Measurements from ENCODE around the gene PLA2G5.

DNA sequence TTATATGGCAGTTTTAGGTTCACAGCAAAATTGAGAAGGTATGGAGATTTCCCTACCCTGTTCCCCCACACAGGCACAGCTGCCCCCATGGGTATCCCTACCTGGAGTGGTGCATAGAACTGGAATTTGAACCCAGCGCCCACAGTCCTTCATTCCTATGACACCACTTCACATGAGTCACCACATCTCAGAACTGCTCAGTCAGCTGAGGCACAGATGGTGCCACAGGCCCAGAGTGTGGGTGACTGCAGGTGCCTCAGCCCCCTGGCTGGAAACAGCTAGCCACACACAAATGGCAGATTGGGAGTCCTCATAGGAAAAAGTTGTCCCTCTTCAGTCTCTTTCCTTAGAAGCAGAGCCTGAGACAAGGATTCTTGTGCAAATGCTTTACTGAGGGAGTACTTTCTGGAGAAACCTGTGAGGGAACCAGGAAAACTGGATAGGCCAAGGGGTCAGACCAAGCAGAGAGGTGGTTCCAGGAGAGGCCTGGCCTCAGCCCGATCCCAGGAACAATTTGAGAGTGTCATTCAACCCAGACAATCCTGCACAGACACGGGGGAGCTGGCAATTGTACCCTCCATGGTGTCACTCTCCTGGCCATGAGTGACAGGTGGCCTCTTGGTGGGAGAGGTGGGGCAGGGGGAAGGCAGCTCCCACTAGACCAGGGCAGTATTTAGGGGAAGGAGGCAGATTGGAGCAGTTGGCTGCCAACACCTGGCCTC lies 42.4 kb downstream of the PLA2G5 start:
- TF ChIP-seq CTCF (IDR thresholded peaks at IDR 0.05) (no peak), POLR2A (IDR thresholded peaks at IDR 0.05) (no peak)
